NCI-H524 (cell line): Measurements from ENCODE around the gene FST.

Experiments
- DNase-seq, 2 experiments: peaks; one replicate each; lab custom pipeline; 2025; lab: John Stamatoyannopoulos, UW

FST gene

DNA sequence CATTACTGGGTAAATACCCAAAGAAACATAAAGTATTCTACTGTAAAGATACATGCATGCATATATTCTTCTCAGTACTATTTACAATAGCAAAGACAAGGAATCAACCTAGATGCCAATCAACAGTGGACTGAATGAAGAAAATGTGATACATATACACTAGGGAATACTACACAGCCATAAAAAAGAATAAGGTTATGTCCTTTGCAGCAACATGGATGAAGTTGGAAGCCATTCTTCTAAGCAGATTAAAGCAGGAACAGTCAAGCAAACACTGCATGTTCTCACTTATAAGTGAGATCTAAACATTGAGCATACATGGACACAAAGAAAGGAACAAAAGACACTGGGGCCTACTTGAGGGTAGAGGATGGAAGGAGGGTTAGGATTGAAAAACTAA, 40.4 kb downstream of the FST start:
- DNase-seq, result no peak
